Upper lobe of right lung (tissue), 1 donor: ENCODE measurements around the gene OR8A1. TPM values are rescaled to one million over a fixed set of nuclear protein-coding genes. Genes with fewer than 3 reads are reported as not detected.

Experiments used
- ATAC-seq: fragments of 200-7000 bp; cut with Tn5 transposase; one replicate; pipeline ENCODE4 v1.9.1; 2020; ENCODE audit warnings: mild to moderate bottlenecking, moderate library complexity
- DNase-seq: peaks from one replicate; pipeline ENCODE4 v3.0.0-alpha.2; 2020
- H3K27ac ChIP-seq: fragments of 200-600 bp; one replicate; pipeline ENCODE4 v1.8.0; 2022
- H3K27me3 ChIP-seq: fragments of 200-600 bp; one replicate; pipeline ENCODE4 v1.8.0; 2022; ENCODE audit warnings: mild to moderate bottlenecking
- H3K36me3 ChIP-seq: fragments of 200-600 bp; one replicate; pipeline ENCODE4 v1.8.0; 2022
- H3K4me1 ChIP-seq: fragments of 200-600 bp; one replicate; pipeline ENCODE4 v1.8.0; 2022
- H3K4me3 ChIP-seq: fragments of 200-600 bp; one replicate; pipeline ENCODE4 v1.8.0; 2022; ENCODE audit warnings: mild to moderate bottlenecking
- H3K9me3 ChIP-seq: fragments of 200-600 bp; one replicate; pipeline ENCODE4 v1.8.0; 2022
- intact Hi-C: fragments of 100-400 bp; cut with DNase I; formaldehyde crosslinking; loops from one replicate; pipeline ENCODE4 v1.11.0; 2022
- total RNA-seq: library from RNA; stranded (reverse); fragmentation: NEBNext Ultra II Directional; extraction: Animal tissue kit (Norgen Biotek cat#: 25700); gene quantifications from one replicate; pipeline ENCODE4 v1.2.1, GENCODE V29; 2021
- TF ChIP-seq, protein P1 (sequence below): fragments of 200-600 bp; IDR thresholded peaks from one replicate; pipeline ENCODE4 v1.8.0; 2022; ENCODE audit warnings: antibody characterized with exemption
- donor health status: DM: no; HTN: yes; CAD: no; lungs with severe emphysema.

OR8A1 gene
- total RNA-seq, 1 donor from 2014 or later, result not detected

DNA sequence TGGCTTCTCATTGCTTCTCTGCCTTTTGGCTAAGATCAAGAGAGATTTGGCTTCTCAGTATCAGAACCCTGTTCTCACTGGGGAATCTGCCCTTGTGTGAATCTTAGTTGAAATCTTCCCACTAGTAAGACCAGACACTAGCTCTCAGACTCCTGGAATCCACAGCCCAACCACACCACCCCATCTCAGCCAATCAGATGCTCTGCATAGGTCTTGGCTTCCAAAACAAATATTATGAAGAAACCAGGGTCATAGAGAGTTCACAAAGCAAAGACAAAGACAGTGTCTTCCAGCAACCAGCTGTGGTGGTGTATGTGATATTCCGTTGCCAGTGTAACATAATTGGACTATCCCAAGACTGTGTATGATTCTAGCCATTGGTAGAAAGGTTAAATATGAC lies 31.8 kb upstream of the OR8A1 start:
- Histone ChIP-seq H3K27ac (no peak overlapping the region), H3K4me1 (no peaks in the 10 kb centered on the region), H3K9me3 (no peaks in the 10 kb centered on the region), H3K36me3 (no peaks in the 10 kb centered on the region), H3K4me3 (no peak overlapping the region), H3K27me3 (no peaks in the 10 kb centered on the region)
- DNase-seq (no peak), ATAC-seq (peak; percentile 63)
- intact Hi-C loops, result no loop called here
- TF ChIP-seq, protein P1, sequence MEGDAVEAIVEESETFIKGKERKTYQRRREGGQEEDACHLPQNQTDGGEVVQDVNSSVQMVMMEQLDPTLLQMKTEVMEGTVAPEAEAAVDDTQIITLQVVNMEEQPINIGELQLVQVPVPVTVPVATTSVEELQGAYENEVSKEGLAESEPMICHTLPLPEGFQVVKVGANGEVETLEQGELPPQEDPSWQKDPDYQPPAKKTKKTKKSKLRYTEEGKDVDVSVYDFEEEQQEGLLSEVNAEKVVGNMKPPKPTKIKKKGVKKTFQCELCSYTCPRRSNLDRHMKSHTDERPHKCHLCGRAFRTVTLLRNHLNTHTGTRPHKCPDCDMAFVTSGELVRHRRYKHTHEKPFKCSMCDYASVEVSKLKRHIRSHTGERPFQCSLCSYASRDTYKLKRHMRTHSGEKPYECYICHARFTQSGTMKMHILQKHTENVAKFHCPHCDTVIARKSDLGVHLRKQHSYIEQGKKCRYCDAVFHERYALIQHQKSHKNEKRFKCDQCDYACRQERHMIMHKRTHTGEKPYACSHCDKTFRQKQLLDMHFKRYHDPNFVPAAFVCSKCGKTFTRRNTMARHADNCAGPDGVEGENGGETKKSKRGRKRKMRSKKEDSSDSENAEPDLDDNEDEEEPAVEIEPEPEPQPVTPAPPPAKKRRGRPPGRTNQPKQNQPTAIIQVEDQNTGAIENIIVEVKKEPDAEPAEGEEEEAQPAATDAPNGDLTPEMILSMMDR, result no peak

DNA sequence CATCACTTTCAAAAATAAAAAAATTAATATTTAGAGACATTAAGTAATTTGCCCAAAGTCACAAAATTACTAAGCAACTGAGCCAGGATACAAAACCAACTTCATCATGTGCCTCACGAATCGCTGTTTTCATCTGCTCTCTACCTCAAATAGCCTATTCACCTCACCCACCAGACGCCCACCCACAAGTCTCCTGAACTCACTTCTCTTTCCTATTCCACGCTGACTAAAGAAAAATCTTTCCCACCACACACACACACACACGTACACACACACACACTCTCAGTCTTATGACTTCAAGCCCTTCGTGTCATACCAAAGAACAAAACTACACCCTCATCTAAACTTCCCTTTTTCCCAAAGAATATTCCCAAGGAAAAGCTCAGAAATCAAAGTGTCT lies 28.6 kb upstream of the OR8A1 start:
- DNase-seq (no peak), ATAC-seq (no peak)
- intact Hi-C loops, result no loop called here
- TF ChIP-seq, protein P1, result no peak
- no peaks in the 10 kb centered on the region for H3K9me3 ChIP-seq
- H3K27me3 ChIP-seq, result no peaks in the 10 kb centered on the region
- H3K27ac ChIP-seq, result no peak overlapping the region
- H3K4me1 ChIP-seq, result no peaks in the 10 kb centered on the region
- no peaks in the 10 kb centered on the region for H3K36me3 ChIP-seq
- no peak overlapping the region for H3K4me3 ChIP-seq

GRCh38 chr11:124543145-124543544 lies 26.7 kb upstream of the OR8A1 start:
- DNase-seq (no peak), ATAC-seq (no peak)
- no peaks in the 10 kb centered on the region for H3K9me3 ChIP-seq
- no peaks in the 10 kb centered on the region for H3K27me3 ChIP-seq
- TF ChIP-seq, protein P1, result no peak
- no peak overlapping the region for H3K27ac ChIP-seq
- H3K4me1 ChIP-seq, result no peaks in the 10 kb centered on the region
- H3K36me3 ChIP-seq, result no peaks in the 10 kb centered on the region
- no peak overlapping the region for H3K4me3 ChIP-seq
- intact Hi-C loops, result no loop called here

DNA sequence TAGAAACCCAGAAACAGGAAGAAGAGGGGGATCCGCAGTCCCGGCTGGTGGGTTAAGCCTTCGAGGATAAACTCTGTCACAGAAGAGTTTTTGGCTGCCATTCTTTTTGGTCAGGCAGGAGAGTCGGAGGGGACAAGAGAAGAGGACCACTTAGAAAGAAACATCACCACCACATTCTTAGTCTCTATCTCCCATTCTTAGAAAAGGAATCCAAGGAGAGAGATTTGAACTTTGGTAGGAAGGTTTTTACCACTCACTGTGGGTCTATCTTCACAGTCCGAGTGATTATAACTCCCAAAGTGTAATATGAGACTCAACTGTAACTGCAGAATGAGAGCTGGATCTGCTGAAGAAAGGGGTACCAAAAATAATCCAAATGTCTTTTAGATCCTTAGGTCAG lies 26.2 kb upstream of the OR8A1 start, which contains the start of gene OR8B12:
OR8B12 (minus strand) TSS at position 101 of the 400 bp plus-strand sequence; CDS start at position 101, 0 bp downstream.
- ATAC-seq, result no peak

GRCh38 chr11:124551189-124551588 lies 18.6 kb upstream of the OR8A1 start:
- no peaks in the 10 kb centered on the region for H3K9me3 ChIP-seq
- H3K27me3 ChIP-seq, result no peaks in the 10 kb centered on the region
- TF ChIP-seq, protein P1, result no peak
- no peak overlapping the region for H3K4me3 ChIP-seq
- H3K4me1 ChIP-seq, result no peaks in the 10 kb centered on the region
- no peaks in the 10 kb centered on the region for H3K36me3 ChIP-seq
- H3K27ac ChIP-seq, result no peak overlapping the region
- no peak for ATAC-seq
- intact Hi-C loops, result no loop called here
- no peak for DNase-seq

More for the DNA sequence above, 26.2 kb upstream of the OR8A1 start, which contains the start of gene OR8B12:
- no peaks in the 10 kb centered on the region for H3K36me3 ChIP-seq
- intact Hi-C loops, result no loop called here
- TF ChIP-seq, protein P1, result no peak
- no peaks in the 10 kb centered on the region for H3K27me3 ChIP-seq
- no peak for DNase-seq
- H3K9me3 ChIP-seq, result no peaks in the 10 kb centered on the region
- H3K4me1 ChIP-seq, result no peaks in the 10 kb centered on the region
- no peak within 1 kb of the TSS for H3K4me3 ChIP-seq
- H3K27ac ChIP-seq, result no peak within 1 kb of the TSS

DNA sequence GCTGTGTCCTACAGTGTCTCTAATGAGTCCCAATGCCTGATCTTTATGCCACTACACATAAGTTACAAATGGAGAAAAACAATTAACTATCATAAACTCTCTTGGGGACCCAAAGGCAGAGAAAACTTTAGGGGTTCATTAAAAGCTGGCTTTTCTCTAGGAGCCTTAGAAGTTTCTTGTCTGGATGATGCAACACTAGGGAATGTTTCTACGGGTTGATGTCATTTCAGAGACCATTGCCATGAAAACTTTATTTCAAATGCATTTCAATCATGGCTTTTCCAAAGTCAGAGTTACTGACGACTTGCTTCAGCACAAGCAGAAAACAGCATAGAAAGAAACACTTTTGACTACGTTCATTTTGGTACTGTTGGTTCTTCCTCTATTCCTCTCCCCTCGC lies 17.8 kb upstream of the OR8A1 start:
- intact Hi-C loops, result no loop called here
- no peaks in the 10 kb centered on the region for H3K4me1 ChIP-seq
- TF ChIP-seq, protein P1, result no peak
- H3K27me3 ChIP-seq, result no peaks in the 10 kb centered on the region
- no peaks in the 10 kb centered on the region for H3K36me3 ChIP-seq
- DNase-seq (no peak), ATAC-seq (no peak)
- H3K9me3 ChIP-seq, result no peaks in the 10 kb centered on the region
- no peak overlapping the region for H3K4me3 ChIP-seq
- H3K27ac ChIP-seq, result no peak overlapping the region
